ENCODE results near the gene DCAF5. TPM values are rescaled to one million over a fixed set of nuclear protein-coding genes. Genes with fewer than 3 reads are reported as not detected.

The DCAF5 gene
- total RNA-seq, 1 experiment from 2014 or later = 23.5 TPM

- Mint-ChIP-seq H3K36me3 (ENCODE audit: insufficient read depth, unreplicated experiment) (peaks cover 11% of the 10 kb centered on the region), H3K4me1 (ENCODE audit: low read depth, unreplicated experiment) (peaks cover 42% of the 10 kb centered on the region), H3K4me3 (ENCODE audit: low read depth, unreplicated experiment) (no peak overlapping the region), H3K27ac (ENCODE audit: unreplicated experiment) (no peak overlapping the region), H3K9me3 (ENCODE audit: low read depth, unreplicated experiment) (no peaks in the 10 kb centered on the region), H3K27me3 (ENCODE audit: unreplicated experiment) (no peaks in the 10 kb centered on the region)
- intact Hi-C loops (cut with micrococcal nuclease; ENCODE audit: unreplicated experiment) = no loop called here
- DNase-seq = peak; percentile 58
- peak; percentile 17 for TF ChIP-seq CTCF (IDR thresholded peaks at IDR 0.05; ENCODE audit: unreplicated experiment)
- BruUV-seq (replicated peaks) = no TSS peak
- CTCF ChIA-PET = interaction anchor here (1.6 kb wide), 1 partner anchor 91 kb away, joined by 5 read pairs; no protein-coding TSS in a partner anchor
Measured at GRCh38 chr14:69002069-69002468, 150.8 kb downstream of the DCAF5 start.

- no peaks in the 10 kb centered on the region for H3K27me3 Mint-ChIP-seq (ENCODE audit: unreplicated experiment)
- no peak overlapping the region for H3K27ac Mint-ChIP-seq (ENCODE audit: unreplicated experiment)
- DNase-seq = no peak
- no peak overlapping the region for H3K4me3 Mint-ChIP-seq (ENCODE audit: low read depth, unreplicated experiment)
- CTCF ChIA-PET = no interaction called here
- no TSS peak for BruUV-seq (replicated peaks)
- no peaks in the 10 kb centered on the region for H3K9me3 Mint-ChIP-seq (ENCODE audit: low read depth, unreplicated experiment)
- intact Hi-C loops (cut with micrococcal nuclease; ENCODE audit: unreplicated experiment) = no loop called here
- H3K36me3 Mint-ChIP-seq (ENCODE audit: insufficient read depth, unreplicated experiment) = peaks cover 10% of the 10 kb centered on the region
- peaks cover 42% of the 10 kb centered on the region for H3K4me1 Mint-ChIP-seq (ENCODE audit: low read depth, unreplicated experiment)
- TF ChIP-seq CTCF (IDR thresholded peaks at IDR 0.05; ENCODE audit: unreplicated experiment) = no peak
Measured at GRCh38 chr14:69001375-69001774, 151.5 kb downstream of the DCAF5 start.

Other genes starting within 250 kb of the DCAF5 start
- 246 and 326 TPM in 2 replicates for gene ACTN1, start 173.8 kb downstream of the DCAF5 start, total RNA-seq (2022)
- gene EXD2, start 38.4 kb upstream of the DCAF5 start, total RNA-seq (2022) = 13.1 and 14.0 TPM in 2 replicates
- 2.5 and 4.0 TPM in 2 replicates for gene GALNT16, start 107.0 kb upstream of the DCAF5 start, total RNA-seq (2022)
- 313 and 343 TPM in 2 replicates for gene ERH, start 245.2 kb upstream of the DCAF5 start, total RNA-seq (2022)
- gene SLC39A9, start 245.6 kb upstream of the DCAF5 start, total RNA-seq (2022) = 88.3 and 94.7 TPM in 2 replicates

All from Calu3 (cell line).